Measurements from ENCODE around the gene UBQLNL.

The UBQLNL gene, protein sequence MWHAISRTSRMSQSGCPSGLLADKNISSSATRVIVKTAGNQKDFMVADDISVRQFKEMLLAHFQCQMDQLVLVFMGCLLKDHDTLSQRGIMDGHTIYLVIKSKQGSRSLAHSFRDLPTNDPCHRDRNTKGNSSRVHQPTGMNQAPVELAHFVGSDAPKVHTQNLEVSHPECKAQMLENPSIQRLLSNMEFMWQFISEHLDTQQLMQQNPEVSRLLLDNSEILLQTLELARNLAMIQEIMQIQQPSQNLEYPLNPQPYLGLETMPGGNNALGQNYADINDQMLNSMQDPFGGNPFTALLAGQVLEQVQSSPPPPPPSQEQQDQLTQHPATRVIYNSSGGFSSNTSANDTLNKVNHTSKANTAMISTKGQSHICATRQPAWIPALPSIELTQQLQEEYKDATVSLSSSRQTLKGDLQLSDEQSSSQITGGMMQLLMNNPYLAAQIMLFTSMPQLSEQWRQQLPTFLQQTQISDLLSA

DNA sequence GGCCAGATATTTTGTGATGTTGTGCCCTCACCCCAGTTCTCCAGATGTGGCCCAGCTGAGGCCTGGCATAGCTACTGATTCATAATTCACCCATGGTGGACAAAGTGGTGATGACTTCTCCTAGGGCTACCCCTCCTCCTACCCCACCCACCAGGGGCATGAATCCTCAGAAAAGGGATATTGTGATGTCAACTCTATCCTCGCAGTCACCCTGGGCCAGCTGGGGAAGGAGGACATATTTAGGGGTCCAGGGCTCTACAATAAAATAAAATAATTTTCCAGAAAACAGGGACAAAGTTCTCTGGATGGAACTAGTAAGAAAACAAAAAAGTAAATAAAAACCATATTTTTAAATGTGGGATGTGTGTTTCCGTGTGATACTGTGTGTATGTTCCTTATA is at the start of gene UBQLNL:
UBQLNL (minus strand) TSS at position 101 of the 400 bp plus-strand sequence. CDS start 258 bp downstream, outside the sequence.
- no peak for TF ChIP-seq CTCF (conservative IDR thresholded peaks at IDR 0.05)
- no peak within 1 kb of the TSS for H3K27ac ChIP-seq

- no peak for TF ChIP-seq CTCF (conservative IDR thresholded peaks at IDR 0.05)
- no peak overlapping the region for H3K27ac ChIP-seq
Measured at GRCh38 chr11:5564259-5565019, 47.9 kb upstream of the UBQLNL start.

- no peak overlapping the region for H3K27ac ChIP-seq
- TF ChIP-seq CTCF (conservative IDR thresholded peaks at IDR 0.05) = no peak
Measured at GRCh38 chr11:5557751-5558150, 41.3 kb upstream of the UBQLNL start.

DNA sequence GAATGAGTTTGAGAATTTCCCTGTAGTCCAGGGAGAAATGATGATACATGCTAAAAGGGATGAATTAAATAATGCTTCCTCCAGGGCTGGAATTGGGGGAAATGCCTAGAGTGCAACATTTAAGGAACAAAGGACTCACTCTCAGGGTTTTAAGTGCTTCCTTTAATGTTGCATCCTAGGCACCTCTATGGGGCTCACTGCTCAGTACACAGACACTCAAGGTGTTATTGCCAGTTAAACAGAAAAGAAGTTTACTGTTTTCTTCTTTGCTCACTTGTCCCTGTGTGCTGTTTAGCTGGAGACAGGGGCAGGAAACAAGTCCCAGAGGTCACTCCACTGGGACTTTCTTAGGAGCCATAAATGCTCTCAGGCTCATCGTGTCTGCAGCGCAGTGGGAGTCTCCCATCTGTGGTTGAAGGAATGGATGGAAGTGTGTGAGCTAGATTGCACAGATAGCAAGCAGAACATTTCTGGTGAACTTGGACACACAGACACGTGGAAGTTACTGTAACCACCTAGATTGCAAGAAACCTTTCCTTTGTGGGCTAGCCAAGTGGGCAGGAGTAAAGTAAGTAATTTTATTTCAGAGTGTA is 40.2 kb upstream of the UBQLNL start:
- no peak overlapping the region for H3K27ac ChIP-seq
- TF ChIP-seq CTCF (conservative IDR thresholded peaks at IDR 0.05) = no peak

GRCh38 chr11:5553343-5553742 is 36.8 kb upstream of the UBQLNL start:
- TF ChIP-seq CTCF (conservative IDR thresholded peaks at IDR 0.05) = peak; percentile 39
- no peak overlapping the region for H3K27ac ChIP-seq

DNA sequence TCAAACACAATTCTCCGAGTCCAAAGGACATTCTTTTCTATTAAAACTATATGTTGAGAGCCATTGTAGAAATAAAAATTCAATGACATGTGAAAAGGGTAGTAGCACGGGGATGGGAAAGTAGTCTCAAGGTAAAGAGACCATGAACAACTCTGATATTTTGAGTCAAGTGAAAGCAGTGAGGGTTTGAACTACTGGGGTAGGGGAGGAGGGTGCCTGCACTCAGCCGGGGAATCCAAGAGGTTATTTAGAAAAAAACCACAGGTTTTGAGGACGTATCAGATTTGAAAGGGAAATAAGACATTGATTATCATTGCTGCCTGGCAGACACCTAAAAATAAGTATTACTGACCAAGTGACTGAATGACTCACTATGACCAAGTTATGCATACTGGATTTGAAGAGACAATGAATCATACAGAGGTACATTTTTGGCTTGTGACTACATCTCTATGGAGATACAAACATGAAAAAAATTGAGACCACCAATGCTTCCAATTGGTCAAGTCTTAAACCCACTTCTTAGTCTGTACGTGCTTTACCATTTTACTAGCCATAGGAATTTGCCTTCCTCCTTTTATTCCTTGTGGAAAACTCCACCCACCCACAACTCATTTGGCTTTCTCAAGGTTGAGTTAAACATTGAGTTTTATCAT is 34.1 kb upstream of the UBQLNL start:
- no peak overlapping the region for H3K27ac ChIP-seq
- no peak for TF ChIP-seq CTCF (conservative IDR thresholded peaks at IDR 0.05)
